HuH-7 (cell line): ENCODE results near the gene CRACR2B.

Source experiments
- DNase-seq: peaks from one replicate; pipeline ENCODE4 v3.0.0; 2011; ENCODE audit warnings: low spot score

Gene CRACR2B

DNA sequence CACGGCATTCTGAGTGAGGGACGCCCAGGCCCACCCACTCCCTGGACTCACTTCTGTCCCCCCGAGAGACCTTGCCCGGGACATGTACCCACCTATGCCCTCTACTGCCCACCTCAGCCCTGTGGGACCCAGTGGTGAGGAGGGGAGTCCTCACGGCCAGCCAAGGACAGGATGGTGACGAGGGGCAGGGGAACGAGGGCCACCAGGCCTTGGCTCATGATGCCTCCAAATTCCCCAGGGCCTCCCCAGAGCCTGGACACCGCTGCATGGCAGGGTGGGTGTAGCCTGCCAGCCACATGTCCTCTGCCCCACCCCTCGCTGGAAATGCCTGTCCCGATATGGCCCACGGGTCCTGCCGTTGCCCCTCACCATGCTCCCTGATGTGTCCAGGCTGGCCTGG is 41.1 kb downstream of the CRACR2B start:
- DNase-seq = no peak

DNA sequence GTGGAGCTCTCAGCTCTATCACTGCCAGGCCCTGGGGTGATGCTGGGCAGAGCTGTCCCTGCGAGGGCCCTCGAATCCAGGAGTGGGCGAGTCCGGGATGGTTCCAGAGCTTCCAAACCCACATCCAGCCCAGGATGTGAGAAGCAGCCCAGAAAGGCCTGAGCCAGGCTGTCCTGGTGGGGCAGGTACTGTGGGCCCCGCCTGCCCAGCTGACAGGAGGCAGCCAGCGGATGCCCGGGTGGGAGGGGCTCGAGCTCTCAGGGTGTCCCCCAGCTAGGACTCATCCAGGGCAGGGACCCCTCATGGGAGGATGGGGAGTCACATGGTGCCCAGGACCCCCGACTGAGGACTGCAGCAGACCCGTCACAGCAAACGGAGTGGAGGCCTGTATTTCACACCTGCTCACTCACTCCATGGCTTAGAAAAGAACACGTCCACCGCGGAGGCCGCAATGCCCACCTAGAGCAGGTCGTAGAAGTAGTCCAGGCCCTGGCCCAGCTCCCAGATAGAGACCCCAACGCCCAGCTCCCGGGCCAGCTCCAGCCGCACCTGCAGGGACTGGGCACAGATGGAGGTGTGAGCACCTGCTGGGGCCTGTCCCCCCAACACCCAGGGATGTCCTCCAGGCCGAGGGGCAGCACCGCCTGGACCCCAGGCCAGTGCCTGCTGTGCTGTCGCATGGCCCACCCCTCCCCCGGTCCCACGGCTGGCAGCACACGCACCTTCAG is 41.8 kb downstream of the CRACR2B start:
- DNase-seq = no peak

DNA sequence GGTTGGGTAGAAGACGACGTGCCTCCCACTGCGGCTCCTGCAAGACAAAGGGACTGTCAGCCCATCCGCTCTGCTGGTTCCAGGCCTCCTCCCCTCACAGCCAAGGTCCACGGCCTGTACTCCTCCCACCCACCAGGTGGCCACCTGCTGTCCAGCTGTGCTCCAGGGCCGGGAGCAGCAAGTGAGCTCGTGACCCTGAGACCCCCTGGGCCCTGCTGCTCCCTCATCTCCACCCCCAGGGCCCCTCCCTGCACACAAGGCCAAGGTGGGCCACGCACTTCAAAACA is 42.4 kb downstream of the CRACR2B start:
- DNase-seq = peak; percentile 61

DNA sequence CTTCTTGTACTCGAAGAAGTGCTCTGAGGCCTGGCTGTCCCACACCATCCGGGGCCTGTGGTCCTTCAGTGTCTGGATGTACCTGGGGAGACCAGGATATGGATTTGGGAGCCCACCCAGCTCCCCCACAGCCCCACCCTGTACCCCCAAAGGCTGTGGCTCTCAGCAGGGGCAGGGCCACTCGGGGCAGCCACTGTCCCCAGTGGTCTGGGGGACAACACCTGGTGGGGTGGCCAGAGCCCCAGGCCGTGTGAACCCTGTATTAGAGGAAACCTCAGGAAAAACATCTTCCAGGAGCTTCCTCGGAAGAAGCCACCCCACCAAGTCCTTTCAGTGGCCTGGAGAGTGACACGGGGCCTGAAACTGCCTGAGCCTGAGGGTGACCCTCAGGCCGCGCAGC is 42.7 kb downstream of the CRACR2B start:
- DNase-seq = no peak

DNA sequence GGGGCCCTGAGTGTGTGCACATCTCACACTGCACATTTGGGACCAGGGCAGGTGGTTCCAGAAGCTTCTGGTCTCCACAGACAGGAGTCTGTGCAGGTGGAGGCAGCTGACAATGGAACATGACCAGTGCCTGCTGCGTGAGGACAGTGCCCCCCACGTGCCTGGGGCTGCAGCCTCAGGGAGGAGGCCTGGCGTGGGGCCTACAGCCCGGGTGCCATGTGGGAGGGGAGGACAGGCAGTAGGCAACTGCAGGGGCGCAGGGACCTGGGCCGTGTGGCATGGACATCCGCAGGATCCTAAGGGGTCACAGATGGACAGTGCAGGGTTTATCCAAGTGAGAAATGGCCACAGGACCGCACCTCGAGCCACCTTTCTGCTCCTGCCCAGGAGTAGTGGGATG is 43.8 kb downstream of the CRACR2B start:
- no peak for DNase-seq

- no peak for DNase-seq
Observed at GRCh38 chr11:872799-873198, 45.1 kb downstream of the CRACR2B start.

DNA sequence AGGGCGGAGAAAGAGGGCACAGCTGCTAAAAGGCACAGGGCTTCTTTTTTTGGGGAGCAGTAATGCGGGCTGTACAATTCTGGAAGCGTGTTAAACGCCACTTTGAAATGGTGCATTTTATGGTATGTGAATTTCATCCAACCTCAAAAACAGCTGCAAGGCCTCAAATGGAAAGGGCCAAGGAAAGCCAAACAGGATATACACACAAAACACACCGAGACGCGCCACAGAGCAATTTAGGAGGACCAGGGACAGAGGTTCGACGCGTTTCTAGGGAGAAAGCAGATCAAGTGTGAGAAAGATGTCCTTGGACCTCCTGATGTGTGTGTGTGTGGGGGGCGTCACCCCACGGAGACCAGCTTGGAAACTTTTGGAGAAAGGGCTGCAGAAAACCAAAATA is 46.0 kb downstream of the CRACR2B start:
- no peak for DNase-seq

GRCh38 chr11:875203-875602 is 47.5 kb downstream of the CRACR2B start:
- DNase-seq = no peak

GRCh38 chr11:875769-876301 is 48.1 kb downstream of the CRACR2B start:
- DNase-seq = no peak

DNA sequence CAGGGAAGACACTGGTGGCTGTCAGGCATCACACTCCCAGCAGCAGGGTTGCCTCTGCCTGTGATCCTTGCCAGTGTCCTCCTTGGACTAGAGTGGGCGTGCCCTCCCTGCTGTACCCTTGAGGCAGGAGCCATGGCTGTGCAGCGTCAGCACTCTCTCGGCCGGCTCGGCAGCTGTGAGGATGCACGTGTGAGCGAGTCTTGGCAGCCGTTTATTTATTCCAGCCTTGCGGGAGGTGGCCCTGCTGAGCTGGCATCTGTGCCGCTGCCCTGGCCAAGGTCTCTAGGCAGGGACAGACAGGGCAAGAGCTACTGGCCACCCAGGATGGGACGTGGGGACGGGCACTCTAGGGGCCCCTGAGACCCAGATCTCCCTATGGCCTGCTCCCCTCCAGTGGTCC is 48.8 kb downstream of the CRACR2B start:
- DNase-seq = no peak

DNA sequence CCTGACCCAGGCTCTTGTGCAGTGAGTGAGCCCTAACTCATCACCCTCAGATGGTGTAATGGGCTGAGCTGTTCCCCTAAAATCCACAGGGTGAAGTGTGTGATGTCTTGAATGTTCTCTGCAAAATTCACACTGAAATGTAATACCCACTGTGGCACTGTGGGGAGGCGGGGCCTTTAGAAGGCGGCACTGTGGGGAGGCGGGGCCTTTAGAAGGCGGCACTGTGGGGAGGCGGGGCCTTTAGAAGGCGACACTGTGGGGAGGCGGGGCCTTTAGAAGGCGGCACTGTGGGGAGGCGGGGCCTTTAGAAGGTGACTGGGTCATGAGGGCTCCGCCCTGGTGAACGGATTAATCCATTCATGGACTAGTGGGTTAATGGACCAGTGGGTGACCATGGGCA is 49.8 kb downstream of the CRACR2B start:
- no peak for DNase-seq

DNA sequence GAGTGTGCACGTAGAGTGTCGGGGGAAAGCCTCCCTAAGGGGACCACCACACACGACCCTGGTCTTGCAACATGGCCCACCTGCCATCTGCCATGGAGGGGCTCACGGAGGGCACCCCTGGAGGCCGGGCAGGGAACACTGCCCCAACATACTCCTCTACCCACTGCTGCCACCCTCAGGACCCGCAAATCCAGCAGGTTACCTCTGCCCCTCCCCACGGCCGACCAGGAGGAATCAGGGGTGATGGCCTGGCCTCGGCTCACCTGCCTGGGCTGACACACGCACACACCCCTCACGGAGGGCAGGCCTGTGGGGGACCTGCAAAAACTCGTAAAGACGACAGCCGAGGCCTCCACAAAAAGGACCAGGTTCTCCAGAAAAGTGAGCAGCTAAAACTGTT is 52.7 kb downstream of the CRACR2B start:
- DNase-seq = no peak
